Measurements from ENCODE around the gene PDE4A.

Gene PDE4A

DNA sequence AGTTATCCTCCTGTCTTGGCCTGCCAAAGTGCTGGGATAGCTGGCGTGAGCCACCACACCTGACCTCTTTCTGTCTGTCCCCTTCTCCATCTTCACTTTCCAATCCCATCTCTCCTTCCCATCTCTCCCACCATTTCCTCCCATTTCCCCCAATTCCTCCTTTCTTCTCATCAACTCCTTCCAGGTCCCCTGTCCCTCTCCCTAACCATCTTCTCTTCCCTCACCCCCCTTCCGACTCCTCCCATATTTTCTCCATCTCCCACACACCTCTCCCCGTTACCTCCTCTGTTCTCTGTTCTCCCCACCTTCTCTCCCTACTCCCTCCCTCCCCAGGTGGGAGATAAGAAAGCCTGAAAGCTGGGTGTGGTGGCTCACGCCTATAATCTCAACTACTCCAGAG lies 42.2 kb downstream of the PDE4A start:
- H3K9me3 Mint-ChIP-seq: no peaks in the 10 kb centered on the region
- peaks cover 7% of the 10 kb centered on the region for H3K36me3 Mint-ChIP-seq (ENCODE audit: insufficient read depth)
- no peaks in the 10 kb centered on the region for H3K4me1 Mint-ChIP-seq
- H3K27me3 Mint-ChIP-seq: no peaks in the 10 kb centered on the region
- DNase-seq (ENCODE audit: low spot score in 2 of 2): no peak
- H3K4me3 Mint-ChIP-seq: peak overlapping the region; percentile 53
- H3K27ac Mint-ChIP-seq (ENCODE audit: low read depth): peak overlapping the region; percentile 26
- ATAC-seq (replicated peaks; ENCODE audit: extremely low read depth, poor library complexity, severe bottlenecking): no peak

DNA sequence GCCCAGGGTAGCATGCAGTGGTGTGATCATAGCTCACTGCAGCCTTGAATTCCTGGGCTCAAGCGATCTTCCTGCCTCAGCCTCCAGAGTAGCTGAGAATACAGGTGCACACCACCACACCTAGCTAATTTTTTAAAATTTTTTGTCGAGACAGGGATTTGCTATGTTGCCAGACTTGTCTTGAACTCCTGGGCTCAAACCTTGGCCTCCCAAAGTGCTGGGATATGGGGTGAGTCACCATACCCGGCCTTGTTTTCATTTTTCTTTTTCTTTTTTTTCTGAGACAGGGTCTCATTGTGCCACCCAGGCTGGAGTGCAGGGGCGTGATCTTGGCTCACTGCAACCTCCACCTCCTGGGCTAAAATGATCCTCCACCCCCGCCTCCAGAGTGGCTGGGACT lies 44.1 kb downstream of the PDE4A start:
- H3K4me1 Mint-ChIP-seq: no peaks in the 10 kb centered on the region
- ATAC-seq (replicated peaks; ENCODE audit: extremely low read depth, poor library complexity, severe bottlenecking): no peak
- H3K36me3 Mint-ChIP-seq (ENCODE audit: insufficient read depth): peaks cover 10% of the 10 kb centered on the region
- no peak overlapping the region for H3K27ac Mint-ChIP-seq (ENCODE audit: low read depth)
- no peak overlapping the region for H3K4me3 Mint-ChIP-seq
- H3K27me3 Mint-ChIP-seq: no peaks in the 10 kb centered on the region
- DNase-seq (ENCODE audit: low spot score in 2 of 2): no peak
- H3K9me3 Mint-ChIP-seq: no peaks in the 10 kb centered on the region

- Mint-ChIP-seq H3K27ac (ENCODE audit: low read depth) (no peak overlapping the region), H3K27me3 (no peaks in the 10 kb centered on the region), H3K4me1 (no peaks in the 10 kb centered on the region), H3K9me3 (no peaks in the 10 kb centered on the region), H3K4me3 (no peak overlapping the region), H3K36me3 (ENCODE audit: insufficient read depth) (peaks cover 10% of the 10 kb centered on the region)
- DNase-seq (ENCODE audit: low spot score in 2 of 2) (no peak), ATAC-seq (replicated peaks; ENCODE audit: extremely low read depth, poor library complexity, severe bottlenecking) (no peak)
These were observed 46.9 kb downstream of the PDE4A start for GRCh38 chr19:10467104-10467706.

DNA sequence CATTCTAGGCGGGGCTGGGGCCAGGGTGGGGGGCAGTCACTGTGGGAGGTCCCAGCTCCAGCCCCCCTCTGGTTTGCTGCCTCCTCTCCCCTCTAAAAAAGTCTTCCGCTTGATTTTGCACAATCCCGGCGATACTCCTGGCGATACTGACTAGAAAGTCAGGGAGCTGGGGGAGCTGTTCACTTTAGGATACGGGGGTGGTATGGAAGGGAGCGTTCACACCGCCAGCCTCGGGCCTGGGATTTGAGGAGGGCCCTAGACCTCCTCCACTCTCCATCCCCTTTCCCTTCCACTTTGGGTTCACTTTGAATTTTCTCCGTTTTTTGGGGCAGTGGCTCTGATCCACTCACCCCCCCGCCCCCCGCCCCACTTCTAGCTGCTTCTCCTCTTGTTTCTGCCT lies 47.8 kb downstream of the PDE4A start:
- peaks cover 6% of the 10 kb centered on the region for H3K36me3 Mint-ChIP-seq (ENCODE audit: insufficient read depth)
- no peak overlapping the region for H3K27ac Mint-ChIP-seq (ENCODE audit: low read depth)
- H3K4me3 Mint-ChIP-seq: no peak overlapping the region
- ATAC-seq (replicated peaks; ENCODE audit: extremely low read depth, poor library complexity, severe bottlenecking) (no peak), DNase-seq (ENCODE audit: low spot score in 2 of 2) (no peak)
- no peaks in the 10 kb centered on the region for H3K4me1 Mint-ChIP-seq
- H3K9me3 Mint-ChIP-seq: no peaks in the 10 kb centered on the region
- no peaks in the 10 kb centered on the region for H3K27me3 Mint-ChIP-seq

- Mint-ChIP-seq H3K36me3 (ENCODE audit: insufficient read depth) (peaks cover 2% of the 10 kb centered on the region), H3K9me3 (no peaks in the 10 kb centered on the region), H3K27ac (ENCODE audit: low read depth) (no peak overlapping the region)
These were observed 51.6 kb downstream of the PDE4A start for GRCh38 chr19:10471909-10472308.

DNA sequence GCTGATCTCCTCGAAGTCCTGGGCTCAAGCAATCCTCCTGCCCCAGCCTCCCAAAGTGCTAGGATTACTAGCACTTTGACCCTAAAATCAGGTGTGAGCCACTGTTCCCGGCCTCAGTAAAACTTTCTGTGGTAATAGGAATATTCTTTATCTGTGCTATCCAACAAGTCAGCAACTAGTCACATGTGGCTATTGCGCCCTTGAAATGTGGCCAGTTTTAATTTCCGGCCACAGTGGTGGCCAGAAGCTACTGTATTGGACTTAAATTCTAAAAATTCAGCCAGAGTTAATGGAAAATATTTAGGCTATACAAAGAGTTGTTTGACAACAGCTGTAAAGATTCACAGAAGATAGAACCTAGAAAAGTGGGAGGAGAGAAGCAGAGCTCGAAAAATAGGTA lies 52.9 kb downstream of the PDE4A start:
- ATAC-seq (replicated peaks; ENCODE audit: extremely low read depth, poor library complexity, severe bottlenecking) (no peak), DNase-seq (ENCODE audit: low spot score in 2 of 2) (no peak)
- Mint-ChIP-seq H3K4me3 (no peak overlapping the region), H3K4me1 (no peaks in the 10 kb centered on the region), H3K27ac (ENCODE audit: low read depth) (no peak overlapping the region), H3K27me3 (no peaks in the 10 kb centered on the region), H3K36me3 (ENCODE audit: insufficient read depth) (peaks cover 2% of the 10 kb centered on the region), H3K9me3 (no peaks in the 10 kb centered on the region)

More at GRCh38 chr19:10471909-10472308, 51.6 kb downstream of the PDE4A start:
- DNase-seq (ENCODE audit: low spot score in 2 of 2) (no peak), ATAC-seq (replicated peaks; ENCODE audit: extremely low read depth, poor library complexity, severe bottlenecking) (peak; percentile 40)
- H3K27me3 Mint-ChIP-seq: no peaks in the 10 kb centered on the region
- H3K4me1 Mint-ChIP-seq: no peaks in the 10 kb centered on the region
- no peak overlapping the region for H3K4me3 Mint-ChIP-seq

GRCh38 chr19:10474962-10475451 lies 54.7 kb downstream of the PDE4A start:
- ATAC-seq (replicated peaks; ENCODE audit: extremely low read depth, poor library complexity, severe bottlenecking) (no peak), DNase-seq (ENCODE audit: low spot score in 2 of 2) (no peak)
- Mint-ChIP-seq H3K4me3 (no peak overlapping the region), H3K27me3 (no peaks in the 10 kb centered on the region), H3K36me3 (ENCODE audit: insufficient read depth) (no peaks in the 10 kb centered on the region), H3K4me1 (peaks cover 6% of the 10 kb centered on the region), H3K27ac (ENCODE audit: low read depth) (no peak overlapping the region), H3K9me3 (no peaks in the 10 kb centered on the region)

DNA sequence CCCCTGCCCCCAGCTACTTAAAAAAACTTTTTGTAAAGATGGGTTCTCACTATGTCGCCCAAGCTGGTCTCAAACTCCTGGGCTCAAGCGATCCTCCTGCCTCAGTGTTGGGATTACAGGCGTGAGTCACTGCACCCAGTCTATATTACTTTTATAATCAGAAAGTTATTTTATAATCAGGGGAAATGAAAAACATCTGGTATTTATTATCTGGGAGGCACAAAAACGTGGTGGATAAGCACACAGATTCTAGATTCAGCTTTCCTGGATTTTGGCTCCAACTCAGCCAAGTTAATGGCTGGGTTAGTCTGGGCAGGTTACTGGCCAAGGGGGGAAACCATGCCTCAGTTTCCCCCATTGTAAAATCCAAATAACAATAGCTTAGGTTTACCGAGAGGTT lies 58.1 kb downstream of the PDE4A start:
- no peak for DNase-seq (ENCODE audit: low spot score in 2 of 2)
- Mint-ChIP-seq H3K27ac (ENCODE audit: low read depth) (no peak overlapping the region), H3K9me3 (no peaks in the 10 kb centered on the region), H3K4me1 (peaks cover 9% of the 10 kb centered on the region), H3K4me3 (no peak overlapping the region), H3K27me3 (no peaks in the 10 kb centered on the region), H3K36me3 (ENCODE audit: insufficient read depth) (no peaks in the 10 kb centered on the region)
- ATAC-seq (replicated peaks; ENCODE audit: extremely low read depth, poor library complexity, severe bottlenecking): no peak

DNA sequence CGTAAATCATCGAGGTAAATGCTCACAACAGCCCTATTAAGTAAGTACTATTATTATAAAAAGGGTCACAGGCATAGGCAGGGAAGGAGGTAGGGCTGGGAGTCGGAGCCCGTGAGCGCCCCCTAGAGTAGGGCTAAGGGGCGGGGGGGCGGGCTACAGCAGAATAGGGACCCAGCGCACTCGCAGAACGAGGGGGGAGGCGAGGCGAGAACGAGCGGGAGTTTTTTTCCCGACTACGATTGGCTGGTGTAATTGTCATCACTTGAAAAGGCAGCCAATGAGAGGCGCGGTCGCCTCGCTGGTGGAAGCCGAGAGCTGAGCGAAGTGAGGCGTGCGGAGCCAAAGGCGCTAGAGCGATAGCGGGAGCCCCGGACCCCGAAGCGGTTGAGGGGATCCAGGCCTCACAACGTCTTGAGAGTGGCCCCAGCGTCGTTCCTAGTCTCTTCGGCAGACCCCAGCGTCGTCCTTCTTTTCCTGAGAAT lies 58.6 kb downstream of the PDE4A start:
- peak overlapping the region; percentile 57 for H3K4me3 Mint-ChIP-seq
- H3K9me3 Mint-ChIP-seq: no peaks in the 10 kb centered on the region
- H3K4me1 Mint-ChIP-seq: peaks cover 12% of the 10 kb centered on the region
- no peaks in the 10 kb centered on the region for H3K36me3 Mint-ChIP-seq (ENCODE audit: insufficient read depth)
- no peaks in the 10 kb centered on the region for H3K27me3 Mint-ChIP-seq
- DNase-seq (ENCODE audit: low spot score in 2 of 2) (peak; percentile 68 to 84), ATAC-seq (replicated peaks; ENCODE audit: extremely low read depth, poor library complexity, severe bottlenecking) (peak; percentile 96)
- H3K27ac Mint-ChIP-seq (ENCODE audit: low read depth): peak overlapping the region; percentile 90

DNA sequence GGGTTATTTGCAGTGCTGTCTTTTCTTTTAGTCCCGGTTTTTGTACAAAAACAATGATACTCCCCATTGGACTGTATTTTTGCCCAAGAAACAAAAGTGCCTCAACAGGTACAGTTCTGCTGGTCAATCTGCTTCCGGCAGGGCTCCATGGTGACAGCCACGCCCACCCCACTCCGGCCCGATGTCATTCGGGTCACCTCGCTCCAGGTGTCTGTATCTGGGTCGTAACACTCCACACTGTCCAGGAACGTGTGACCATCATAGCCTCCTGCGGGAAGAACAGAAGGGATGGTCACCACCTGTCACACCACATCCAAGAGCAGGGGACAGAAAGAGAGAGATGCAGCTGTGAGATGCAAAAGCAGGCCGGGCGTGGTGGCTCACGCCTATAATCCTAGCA lies 66.2 kb downstream of the PDE4A start:
- H3K36me3 Mint-ChIP-seq (ENCODE audit: insufficient read depth): peaks cover 46% of the 10 kb centered on the region
- H3K27ac Mint-ChIP-seq (ENCODE audit: low read depth): no peak overlapping the region
- peaks cover 6% of the 10 kb centered on the region for H3K4me1 Mint-ChIP-seq

GRCh38 chr19:10491472-10492047 lies 71.2 kb downstream of the PDE4A start:
- Mint-ChIP-seq H3K4me3 (no peak overlapping the region), H3K27me3 (no peaks in the 10 kb centered on the region), H3K36me3 (ENCODE audit: insufficient read depth) (peaks cover 74% of the 10 kb centered on the region), H3K9me3 (no peaks in the 10 kb centered on the region), H3K4me1 (peaks cover 5% of the 10 kb centered on the region), H3K27ac (ENCODE audit: low read depth) (peak overlapping the region; percentile 41)
- no peak for DNase-seq (ENCODE audit: low spot score in 2 of 2)
- ATAC-seq (replicated peaks; ENCODE audit: extremely low read depth, poor library complexity, severe bottlenecking): no peak

More for the DNA sequence above, 66.2 kb downstream of the PDE4A start:
- no peak for DNase-seq (ENCODE audit: low spot score in 2 of 2)
- ATAC-seq (replicated peaks; ENCODE audit: extremely low read depth, poor library complexity, severe bottlenecking): no peak
- Mint-ChIP-seq H3K4me3 (no peak overlapping the region), H3K27me3 (no peaks in the 10 kb centered on the region), H3K9me3 (no peaks in the 10 kb centered on the region)

- DNase-seq (ENCODE audit: low spot score in 2 of 2) (no peak), ATAC-seq (replicated peaks; ENCODE audit: extremely low read depth, poor library complexity, severe bottlenecking) (no peak)
- Mint-ChIP-seq H3K4me3 (no peak overlapping the region), H3K4me1 (peaks cover 41% of the 10 kb centered on the region), H3K9me3 (no peaks in the 10 kb centered on the region), H3K36me3 (ENCODE audit: insufficient read depth) (peaks cover 40% of the 10 kb centered on the region), H3K27me3 (no peaks in the 10 kb centered on the region), H3K27ac (ENCODE audit: low read depth) (no peak overlapping the region)
These were observed 77.0 kb downstream of the PDE4A start for GRCh38 chr19:10497371-10497770.

- ATAC-seq (replicated peaks; ENCODE audit: extremely low read depth, poor library complexity, severe bottlenecking) (no peak), DNase-seq (ENCODE audit: low spot score in 2 of 2) (no peak)
- Mint-ChIP-seq H3K27me3 (no peaks in the 10 kb centered on the region), H3K4me3 (peak overlapping the region; percentile 72), H3K4me1 (peaks cover 42% of the 10 kb centered on the region), H3K36me3 (ENCODE audit: insufficient read depth) (peaks cover 24% of the 10 kb centered on the region), H3K9me3 (no peaks in the 10 kb centered on the region), H3K27ac (ENCODE audit: low read depth) (no peak overlapping the region)
These were observed 79.4 kb downstream of the PDE4A start for GRCh38 chr19:10499550-10500246.
